Activated CD4-positive, alpha-beta T cell treated with anti-CD3 and anti-CD28 coated beads for 24 hours (primary cell): Measurements from ENCODE around the gene RNF34.
A peak's percentile ranks its signal among the peaks of the same experiment; 100 is the strongest.

ENCODE experiments used
- DNase-seq, 2 donors: peaks; one replicate each; pipeline ENCODE4 v3.0.0-alpha.2; 2020; ENCODE audit warnings: low read depth in 2 of 2

Gene RNF34

DNA sequence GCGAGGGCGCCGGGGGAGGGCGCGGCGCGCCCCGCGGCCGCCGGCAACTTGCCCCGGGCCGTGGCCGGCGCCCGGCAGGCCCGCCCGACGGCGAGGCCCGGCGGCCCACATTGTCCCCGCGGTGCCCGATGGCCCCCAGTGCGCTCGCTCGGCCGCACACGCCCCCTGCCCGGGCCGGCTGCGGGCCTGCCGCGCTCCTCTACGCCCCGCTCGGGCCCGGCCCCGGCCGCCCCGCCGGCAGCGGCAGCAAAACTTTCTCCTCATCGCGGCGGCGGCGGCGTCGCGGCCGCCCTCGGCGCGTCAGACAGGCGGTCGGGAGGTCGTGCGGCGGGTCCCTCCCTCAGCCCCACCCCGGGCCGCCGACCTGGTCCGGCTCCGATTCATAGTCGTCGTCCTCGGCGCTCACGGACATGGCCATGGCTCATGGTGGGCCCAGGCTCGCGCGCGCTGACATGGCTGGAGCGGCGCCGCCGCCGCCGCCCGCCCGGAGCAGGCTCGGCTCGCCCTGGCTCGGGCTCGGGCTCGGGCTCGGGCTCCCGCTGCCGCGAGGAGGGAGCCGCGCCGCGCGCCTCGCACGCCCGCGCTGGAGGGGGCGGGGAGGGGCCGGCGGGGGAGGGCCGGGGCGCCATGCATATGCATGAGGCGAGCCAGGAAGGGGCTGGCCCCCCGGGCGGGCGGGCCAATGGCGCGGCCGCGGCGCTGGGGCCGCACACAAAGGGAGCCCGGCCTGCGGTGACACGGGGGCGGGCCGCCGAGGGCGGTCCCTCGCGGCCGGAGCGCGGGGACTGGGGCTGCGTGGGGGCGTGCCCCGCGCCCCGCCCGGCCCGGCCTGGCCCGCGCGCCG lies 67.1 kb downstream of the RNF34 start:
- DNase-seq, result peak; percentile 76 to 84

DNA sequence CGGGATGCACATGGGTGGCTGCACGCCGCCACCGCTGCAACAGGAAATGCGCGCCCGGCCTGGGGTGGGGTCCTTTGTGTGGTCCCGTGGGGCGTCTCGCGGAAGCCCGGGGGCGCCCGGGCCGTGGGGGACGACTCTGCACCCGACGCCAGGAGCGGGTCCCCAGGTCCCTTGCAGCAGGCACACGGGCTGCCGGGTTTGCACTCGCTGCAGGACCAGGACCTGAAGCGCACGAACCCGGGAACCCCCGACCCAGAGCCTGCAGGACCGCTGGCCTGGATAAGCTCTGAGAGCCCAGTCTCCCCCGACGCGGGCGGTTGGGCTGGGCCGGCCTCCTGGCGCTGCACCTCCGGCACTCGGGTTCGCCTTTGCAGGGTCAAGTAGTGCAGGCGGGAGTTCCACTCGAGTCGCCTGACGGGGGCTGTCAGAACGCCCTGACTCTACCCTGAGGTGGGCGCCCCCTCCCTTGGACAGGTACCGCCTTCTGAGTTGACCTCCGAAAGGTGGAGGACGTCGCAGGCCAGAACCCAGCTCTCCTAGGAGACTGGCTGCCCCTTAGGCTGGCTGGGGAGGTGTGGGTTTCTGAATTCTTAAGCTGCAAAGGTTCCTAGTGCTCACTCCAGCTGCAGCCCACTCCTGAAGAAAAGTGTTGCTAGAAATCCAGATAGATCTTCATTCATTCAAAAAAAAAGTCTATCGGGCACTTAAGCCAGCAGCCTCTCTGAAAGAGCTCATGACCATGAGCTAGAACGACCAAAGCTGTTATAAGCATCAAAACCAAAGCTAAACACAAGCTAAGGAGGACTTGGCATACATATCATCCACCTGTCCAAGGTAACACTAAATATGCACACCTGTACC lies 68.0 kb downstream of the RNF34 start:
- peak in 1 of 2 donors; percentile 7 for DNase-seq

DNA sequence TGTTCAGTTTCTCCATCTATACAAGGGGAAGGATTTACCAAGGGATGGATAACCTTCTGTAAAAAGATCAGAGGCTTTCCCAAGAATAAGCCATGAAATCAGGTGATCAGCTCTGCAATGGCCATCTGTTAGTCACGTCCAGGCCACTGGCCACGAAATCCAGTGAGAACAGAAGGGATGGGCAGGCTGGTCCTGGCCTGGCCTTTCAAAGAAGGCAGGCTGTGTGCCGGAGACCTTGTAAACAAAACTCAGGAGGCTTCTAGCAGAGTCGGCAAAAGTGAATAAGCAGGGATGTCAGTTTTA lies 68.5 kb downstream of the RNF34 start:
- DNase-seq, result no peak

DNA sequence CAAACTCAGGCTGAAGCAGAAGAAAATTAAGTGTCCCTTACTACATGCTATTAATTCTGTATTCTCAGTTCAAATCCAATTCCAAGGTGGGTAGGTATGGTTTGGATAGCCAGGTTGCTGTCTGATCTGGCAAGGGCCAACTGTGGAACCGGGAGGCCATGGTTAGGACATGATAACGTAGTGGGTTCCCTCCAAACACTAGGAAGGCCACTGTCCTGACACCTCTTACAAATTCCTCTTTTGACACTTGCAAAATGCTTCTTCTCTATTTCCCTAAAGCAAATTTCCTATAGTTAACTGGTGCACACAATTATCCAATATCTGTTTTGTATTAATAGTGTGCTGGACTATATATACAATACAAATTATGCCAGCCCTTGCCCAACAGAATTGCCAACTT lies 70.8 kb downstream of the RNF34 start:
- DNase-seq, result no peak

DNA sequence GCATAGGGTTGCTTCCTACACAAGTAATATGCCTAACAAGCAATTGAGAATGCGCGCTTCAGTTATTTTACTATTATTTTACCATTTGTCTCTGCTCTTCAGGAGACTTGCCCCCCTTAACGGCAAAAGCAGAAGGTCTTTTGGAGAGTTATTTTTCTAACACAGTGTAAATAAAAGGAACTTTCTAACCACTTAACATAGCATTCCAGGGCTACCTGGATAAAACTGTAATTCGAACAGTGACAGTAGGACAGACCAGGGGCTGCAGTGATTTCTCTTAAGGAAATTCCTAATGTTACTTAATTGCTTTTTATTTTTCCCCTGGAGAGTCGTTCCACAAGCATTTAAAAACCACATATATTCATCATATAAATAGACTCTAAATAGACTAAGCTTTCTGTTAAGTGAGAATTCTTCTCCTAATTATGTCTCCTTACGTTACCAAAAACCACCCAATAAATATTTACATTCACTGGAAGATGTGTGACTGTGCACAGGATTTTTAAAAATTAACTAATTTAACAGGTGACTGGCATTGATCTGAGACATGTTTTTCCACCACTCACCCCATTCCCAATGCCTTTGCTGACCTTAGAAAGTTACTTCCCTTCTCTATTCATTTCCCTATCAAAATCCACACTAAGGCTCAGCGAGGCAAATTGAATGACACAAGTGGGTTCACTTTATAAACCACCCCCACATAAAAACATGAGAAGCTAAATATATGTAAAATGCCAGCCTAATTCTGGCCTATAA lies 72.4 kb downstream of the RNF34 start:
- DNase-seq, result no peak
